A204.1 (cell line): ENCODE results near the gene CRYGN.

Experiments
- FAIRE-seq: peaks from 2 replicates; lab custom pipeline; 2012; peaks lifted over from hg19 to GRCh38; lab: Jason Lieb, UNC

CRYGN gene

GRCh38 chr7:151389768-151390597 is 50.0 kb downstream of the CRYGN start:
- no peak for FAIRE-seq

DNA sequence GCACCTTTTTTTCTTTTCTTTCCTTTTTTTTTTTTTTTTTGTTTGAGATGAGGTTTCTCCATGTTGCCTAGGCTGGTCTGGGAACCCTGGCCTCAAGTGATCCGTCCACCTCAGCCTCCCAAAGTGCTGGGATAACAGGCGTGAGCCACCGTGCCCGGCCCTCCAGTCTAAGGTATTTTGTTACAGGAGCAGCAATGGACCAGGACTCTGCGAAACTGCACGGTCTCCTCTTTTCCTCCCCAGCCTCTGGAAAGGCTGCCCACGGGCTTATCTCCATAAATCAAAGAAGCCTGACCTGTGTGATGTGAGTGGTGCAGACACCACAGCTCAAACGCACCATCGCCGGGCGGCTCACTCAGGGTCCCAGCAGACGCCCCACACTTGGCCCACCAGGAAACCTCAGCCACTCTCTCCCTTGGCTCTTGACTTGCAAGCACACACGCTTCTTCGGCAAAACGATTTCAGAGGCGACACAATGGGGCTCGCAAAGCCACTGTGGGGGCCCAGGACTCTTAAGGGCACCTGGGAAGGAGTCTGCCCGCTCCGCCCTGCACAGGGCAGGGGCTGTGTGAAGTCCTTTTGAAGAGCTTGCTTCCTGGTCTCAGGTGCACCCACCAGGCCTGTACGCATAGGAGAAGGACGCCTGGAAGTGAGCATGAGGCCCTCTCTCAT is 50.7 kb downstream of the CRYGN start:
- FAIRE-seq: no peak

DNA sequence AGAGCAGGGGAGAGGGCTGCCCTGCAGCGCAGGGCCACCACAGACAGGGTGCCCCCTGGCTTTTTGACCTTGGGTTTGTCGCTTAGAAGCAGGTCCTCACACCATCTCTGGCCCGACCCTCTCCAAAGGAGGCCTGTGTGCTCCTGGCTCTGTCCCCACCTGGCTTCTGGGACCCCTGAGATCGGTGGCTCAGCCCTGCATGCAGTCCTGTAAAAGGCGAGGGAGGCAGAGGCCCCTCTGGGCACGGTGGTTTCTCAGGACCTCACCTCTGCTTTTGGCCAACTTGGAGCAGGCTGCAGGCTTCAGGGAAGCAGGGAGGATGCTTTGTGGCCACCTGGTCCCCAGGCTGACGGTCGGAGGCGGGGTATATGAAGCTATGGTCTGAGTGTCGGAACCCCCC is 51.5 kb downstream of the CRYGN start:
- FAIRE-seq: no peak

- FAIRE-seq: no peak
Measured at GRCh38 chr7:151388007-151388297, 52.0 kb downstream of the CRYGN start.

DNA sequence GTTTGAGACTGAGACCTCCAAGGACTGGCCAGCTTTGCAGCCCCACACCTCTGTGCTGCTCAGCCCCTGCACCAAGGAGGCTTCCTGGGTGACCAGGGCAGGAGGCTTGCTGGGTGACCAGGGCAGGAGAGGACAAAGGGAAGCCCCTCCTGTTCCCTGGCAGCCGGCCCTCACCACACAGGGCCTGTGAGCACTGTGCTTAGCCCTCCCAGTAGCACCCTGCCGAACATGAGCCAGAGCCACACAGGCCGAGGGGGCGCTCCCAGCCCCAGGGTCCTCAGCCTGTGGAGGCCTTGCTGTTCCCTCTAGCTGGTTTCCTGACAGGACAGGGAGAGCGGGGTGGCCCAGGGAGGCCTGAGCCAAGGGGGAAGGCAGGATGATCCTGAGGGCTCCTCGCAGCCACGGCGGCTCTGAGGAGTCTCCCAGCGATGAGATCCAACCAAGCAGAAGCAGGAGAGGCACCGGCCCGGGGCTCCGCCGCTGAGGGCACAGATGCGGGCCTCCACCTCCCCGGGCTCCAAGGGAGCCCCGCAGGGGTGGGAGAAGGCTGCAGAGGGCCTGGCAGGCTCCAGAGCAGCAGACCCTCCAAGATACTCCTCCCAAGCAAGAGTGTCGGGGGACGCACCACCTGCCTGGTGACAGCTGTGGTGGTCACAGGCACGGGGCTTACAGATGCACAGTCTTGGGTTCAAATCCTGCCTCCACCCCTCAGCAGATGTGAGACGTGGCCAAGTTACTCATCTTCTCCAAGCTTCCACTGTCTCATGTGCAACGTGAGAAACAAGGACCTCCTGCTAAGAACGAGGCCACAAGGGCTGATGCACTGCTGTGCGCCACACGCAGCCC is 52.6 kb downstream of the CRYGN start:
- FAIRE-seq: no peak

DNA sequence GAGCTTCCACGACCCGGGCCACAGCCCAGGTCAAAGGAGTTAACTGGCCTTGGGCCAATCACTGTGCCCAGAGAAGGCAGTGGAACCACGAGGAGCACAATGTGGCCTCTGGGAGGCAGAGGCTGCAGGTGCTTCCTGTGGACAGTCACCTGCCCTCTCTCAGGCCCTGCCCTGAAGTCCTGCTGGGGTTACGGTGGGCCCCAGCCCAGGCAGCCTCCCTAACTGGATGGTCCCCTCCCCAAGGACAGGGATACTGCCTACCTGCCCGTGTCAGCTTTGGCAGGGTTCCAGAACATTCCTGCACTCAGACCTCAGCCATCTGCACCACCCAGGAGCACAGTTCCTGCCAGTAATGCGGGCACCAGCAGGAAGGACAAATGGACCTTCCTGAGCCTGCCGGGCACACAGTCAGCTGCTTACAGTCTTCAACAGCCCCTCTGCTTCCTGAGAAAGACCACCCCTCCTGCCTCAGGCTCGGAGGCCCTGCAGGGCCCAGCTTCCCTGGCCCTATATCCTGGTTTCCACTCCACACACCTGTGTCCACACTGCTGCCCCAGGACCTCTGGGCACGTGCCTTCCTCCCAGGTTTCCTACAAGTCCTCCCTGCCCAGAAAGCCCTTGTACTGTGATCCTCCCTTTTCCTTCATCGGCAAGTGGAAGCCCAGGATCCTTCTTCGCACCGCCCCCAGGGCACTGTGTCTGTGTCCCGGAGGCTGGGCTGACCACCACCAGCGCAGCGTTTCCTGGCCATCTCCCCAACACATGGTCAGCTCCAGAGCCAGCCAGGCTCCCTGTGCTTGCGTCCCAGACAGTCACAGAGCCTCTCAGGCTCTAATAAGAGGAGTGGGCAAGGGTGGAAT is 53.4 kb downstream of the CRYGN start:
- FAIRE-seq: no peak

DNA sequence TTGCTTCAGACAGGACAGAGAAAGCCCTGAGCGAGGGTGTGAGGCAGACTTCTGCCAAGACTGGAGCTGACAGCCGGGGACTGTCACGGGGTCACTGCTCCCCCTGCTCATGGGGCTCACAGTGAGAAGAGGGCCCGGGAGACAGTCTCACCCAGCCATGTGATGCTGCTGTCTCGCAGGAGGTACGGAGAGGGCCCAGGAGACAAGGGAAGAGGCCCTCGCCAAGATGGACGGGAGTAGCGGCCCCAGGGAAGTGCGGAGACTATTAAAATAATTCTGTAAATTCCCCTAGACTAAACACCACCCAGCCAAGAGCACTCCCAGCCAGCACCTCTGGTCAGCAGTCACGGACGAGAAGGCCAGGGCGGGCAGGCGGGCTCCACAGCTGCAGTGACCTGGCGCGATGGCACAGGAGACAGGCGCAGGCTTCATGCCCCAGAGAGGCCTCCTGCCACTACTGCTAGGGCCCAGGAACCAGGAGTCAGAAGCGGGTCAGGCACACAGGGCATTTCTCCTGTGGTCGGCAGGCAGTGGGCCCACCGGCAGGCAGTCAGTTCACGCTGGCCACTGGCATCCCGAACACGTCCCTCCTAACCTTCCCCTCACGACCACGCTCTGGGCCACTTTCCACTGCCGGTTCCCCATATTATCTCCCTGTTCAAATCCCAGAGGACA is 54.2 kb downstream of the CRYGN start:
- FAIRE-seq: no peak

- FAIRE-seq: no peak
Measured at GRCh38 chr7:151384776-151385625, 54.9 kb downstream of the CRYGN start.

- FAIRE-seq: no peak
Measured at GRCh38 chr7:151384352-151384697, 55.6 kb downstream of the CRYGN start.

DNA sequence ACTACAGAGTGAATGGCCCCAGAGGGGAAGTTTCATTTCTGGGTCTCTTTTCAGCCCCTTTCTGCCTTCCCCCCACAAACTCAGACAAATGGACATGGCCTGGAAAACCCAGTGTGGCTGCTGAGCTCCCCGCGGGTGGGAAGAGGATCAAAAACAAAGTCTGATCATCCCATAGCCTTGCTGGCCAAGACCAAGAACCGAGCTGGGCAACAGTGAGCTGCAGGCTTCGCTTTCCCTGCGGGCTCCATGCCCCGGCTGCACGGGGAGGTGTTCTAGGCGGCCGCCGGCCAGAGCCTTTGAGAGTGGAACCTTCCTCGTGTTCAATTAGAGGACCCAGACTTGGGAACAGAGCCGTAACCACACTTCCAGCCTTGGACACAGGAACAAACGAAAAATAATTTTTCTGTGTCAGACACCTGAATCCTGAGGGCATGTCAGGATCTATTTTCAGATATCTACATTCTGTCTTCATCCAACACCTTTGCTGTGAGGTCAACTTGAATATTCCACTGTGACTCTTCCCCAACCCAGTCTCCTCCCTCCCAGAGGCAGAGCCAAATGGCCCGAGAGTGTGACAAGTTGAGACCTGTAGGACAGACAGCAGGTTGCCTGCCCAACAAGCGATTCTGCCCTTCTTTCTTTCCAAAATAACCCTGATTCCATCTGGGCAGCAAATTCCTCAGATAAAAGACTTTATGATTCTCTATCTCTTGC is 56.1 kb downstream of the CRYGN start:
- no peak for FAIRE-seq

DNA sequence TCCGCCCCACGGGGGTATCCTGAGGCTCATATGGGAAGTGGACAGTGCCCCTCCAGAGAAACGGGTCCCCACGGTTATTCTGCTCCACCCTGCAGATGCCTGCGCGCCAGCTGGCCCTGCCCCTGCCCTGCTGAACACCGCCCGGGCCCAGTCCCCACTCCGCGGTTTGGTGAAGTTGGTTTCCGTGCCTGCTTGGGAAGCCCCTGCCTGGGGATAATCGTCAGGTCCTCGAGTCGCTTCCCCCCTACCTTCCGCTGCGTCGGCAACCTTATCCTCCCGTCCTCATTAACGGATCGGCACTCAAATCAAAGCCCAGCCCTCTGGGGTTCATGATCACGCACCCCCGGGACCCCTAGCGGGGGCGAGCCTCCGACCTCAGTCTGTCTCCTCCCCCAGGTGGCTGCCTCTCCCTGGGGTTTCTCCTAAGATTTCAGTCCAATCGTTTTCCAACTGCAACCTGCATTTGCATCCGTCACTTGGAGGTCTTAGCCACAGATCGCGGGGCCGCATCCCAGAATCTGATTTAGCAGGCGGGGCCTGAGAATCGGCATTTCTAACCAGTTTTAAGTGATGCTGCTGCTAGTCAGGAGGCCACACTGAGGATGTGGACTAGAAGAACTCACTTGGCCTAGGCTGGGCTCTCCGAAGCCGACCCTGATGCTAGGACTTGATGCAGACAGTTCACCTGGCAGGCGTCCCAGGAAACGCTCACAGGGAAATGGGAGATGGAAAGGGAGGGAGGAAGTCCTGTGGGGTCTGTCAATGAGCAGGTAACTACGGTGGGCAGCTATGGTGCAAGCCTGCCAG is 57.7 kb downstream of the CRYGN start:
- FAIRE-seq: no peak

DNA sequence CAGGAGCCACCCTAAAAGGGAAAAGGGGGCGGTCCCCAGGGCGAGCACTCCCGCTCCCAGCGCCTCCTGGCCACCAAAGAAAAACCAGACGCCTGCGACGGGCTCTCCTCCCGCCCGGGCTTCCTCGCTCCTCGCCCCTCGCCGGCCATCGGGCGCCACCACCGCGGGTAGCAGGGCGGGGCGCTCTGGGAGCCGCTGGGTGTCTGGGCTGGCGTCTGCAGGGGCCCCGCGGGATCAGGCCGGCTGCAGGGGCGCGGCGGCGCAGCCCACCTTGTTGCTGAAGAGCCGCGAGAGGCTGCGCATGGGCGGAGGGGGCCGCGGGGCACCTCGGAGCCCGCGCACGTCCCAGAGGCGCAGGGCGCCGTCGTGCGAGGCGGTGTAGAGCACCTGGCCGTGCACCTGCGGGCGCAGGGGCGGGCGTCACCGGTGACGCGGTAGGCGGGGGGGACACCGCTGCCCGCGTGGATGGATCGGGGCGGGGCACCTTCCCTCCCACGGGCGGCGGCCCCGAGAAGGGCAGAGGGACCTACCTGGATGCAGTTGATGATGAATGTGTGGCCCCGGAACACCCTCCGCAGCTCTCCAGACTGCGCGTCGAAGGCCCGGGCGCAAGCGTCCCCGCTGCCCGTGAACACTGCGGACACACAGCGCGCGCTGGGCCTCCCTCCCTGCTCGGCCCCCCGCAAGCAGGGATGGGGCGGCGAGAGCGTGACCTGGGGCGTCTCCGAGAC is 58.4 kb downstream of the CRYGN start:
- FAIRE-seq: no peak

DNA sequence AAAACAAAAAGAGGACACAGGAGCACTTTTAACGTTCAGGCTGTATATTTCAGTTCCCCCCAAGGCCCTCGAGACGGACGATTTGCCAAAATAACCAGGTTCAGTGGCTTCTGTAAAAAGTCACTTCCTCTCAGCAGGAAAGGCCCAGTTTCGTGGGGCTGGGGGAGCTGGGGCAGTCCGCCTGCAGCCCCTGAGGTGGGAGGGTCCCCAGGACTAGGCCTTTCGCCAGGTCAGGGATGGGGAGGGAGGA is 58.9 kb downstream of the CRYGN start:
- no peak for FAIRE-seq

DNA sequence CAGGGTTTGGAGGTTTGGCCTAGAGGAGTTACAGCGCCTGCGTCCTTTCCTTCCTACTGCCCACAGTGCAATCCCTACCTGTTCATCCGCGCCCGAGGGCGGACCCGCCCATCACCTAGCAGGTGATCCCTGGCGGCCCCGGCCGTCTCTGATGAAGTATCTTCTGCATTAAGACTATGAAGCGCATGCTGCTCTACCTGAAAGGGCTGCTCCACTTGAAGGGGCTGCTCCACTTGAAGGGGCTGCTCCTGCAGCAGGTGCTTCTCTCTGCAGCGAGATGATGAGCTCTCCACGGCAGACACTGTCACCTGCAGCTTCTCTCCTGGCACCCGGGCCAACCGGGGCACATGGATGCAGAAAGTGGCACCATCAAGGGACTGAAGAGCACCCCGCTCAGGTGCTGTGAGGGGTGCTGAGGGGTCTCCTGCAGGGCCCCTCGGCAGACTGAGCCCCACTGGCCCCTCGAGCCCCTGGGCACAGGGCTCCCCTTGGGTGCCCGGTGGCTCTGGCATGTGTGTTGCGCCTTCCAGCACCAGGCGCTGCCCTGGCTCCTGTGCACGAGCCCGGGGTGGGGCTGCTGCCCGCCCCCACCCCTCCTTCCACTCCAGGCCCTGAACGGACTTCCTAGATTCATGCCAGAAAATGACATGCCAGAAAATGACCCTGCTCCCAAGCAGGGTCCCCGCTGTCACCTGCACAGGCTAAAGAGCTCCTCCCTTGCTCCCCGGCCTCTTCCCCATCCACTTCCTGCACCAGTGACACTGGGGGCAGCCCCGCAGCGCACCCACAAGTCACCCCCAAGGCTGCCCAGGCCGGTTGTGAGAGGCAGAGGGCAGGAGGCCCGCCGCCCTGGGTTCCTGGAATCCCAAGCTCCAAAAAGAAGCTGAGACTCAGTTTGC is 59.5 kb downstream of the CRYGN start:
- no peak for FAIRE-seq

DNA sequence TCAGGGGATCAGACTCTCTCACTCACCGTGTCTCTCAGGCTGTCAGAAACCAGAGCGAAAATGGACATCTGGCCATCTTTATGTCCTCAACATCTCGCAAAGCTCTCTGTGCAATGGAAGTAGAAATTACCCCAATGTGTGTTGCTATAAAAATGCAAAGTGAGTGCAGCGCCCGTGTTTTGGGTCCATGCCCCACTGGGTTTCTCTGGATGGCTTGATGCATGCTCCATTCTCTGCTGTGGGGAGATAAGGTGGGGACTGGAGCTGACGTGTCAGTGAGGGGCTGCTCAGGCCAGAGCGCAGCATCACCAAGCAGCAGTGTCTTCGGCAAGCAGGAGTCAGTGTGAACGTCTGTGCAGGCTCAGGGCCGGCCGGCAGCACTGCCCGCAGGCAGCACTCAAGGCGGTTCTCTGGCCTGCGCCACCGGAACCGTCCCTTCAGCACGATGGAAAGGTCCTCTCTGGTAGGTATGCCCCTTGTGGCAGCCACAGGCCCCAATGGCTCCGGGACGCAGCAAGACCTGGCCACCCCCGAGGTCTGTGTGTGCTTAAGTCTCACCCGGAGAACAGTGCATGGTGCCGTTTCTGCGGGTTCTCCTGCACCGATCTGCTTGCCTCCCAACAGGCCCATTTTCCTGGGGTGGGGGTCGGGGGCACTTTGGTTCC is 60.3 kb downstream of the CRYGN start:
- no peak for FAIRE-seq

GRCh38 chr7:151379193-151379520 is 60.8 kb downstream of the CRYGN start:
- FAIRE-seq: no peak
